ENCODE results near the gene GPN2. TPM values are rescaled to one million over a fixed set of nuclear protein-coding genes. Genes with fewer than 3 reads are reported as not detected.

Gene GPN2
- total and polyA plus RNA-seq, 8 donors: 9.4 to 14.2 (median 11.5) TPM

GRCh38 chr1:26829184-26829911 is 60.7 kb downstream of the GPN2 start:
- peaks cover 0 to 12% (median 5%) of the 10 kb centered on the region in 3 donors for H3K4me1 ChIP-seq
- H3K36me3 ChIP-seq: peaks cover 0 to 18% (median 0%) of the 10 kb centered on the region in 3 donors
- TF ChIP-seq CTCF (IDR thresholded peaks at IDR 0.05): no peak
- FAIRE-seq (no peak), DNase-seq (no peak), ATAC-seq (no peak)
- intact Hi-C loops (cut with DNase I): no loop called here
- H3K9me3 ChIP-seq: no peaks in the 10 kb centered on the region
- H3K27me3 ChIP-seq: no peaks in the 10 kb centered on the region
- 82 to 83% methylated on average over 6 of the region's 6 CpGs for WGBS, 2 donors
- H3K4me3 ChIP-seq: no peak overlapping the region
- no peak overlapping the region for H3K27ac ChIP-seq

GRCh38 chr1:26828411-26828991 is 61.6 kb downstream of the GPN2 start:
- no peaks in the 10 kb centered on the region for H3K9me3 ChIP-seq
- no peaks in the 10 kb centered on the region for H3K27me3 ChIP-seq
- WGBS, 2 donors: 57 to 62% methylated on average over 4 of the region's 4 CpGs
- FAIRE-seq (no peak), DNase-seq (no peak), ATAC-seq (peak in 1 of 4 donors; percentile 40)
- no peak overlapping the region for H3K27ac ChIP-seq
- no peak overlapping the region for H3K4me3 ChIP-seq
- peaks cover 0 to 12% (median 5%) of the 10 kb centered on the region in 3 donors for H3K4me1 ChIP-seq
- TF ChIP-seq CTCF (IDR thresholded peaks at IDR 0.05): no peak
- intact Hi-C loops (cut with DNase I): no loop called here
- H3K36me3 ChIP-seq: peaks cover 0 to 10% (median 0%) of the 10 kb centered on the region in 3 donors

GRCh38 chr1:26827663-26828062 is 62.4 kb downstream of the GPN2 start:
- Histone ChIP-seq H3K27ac (no peak overlapping the region), H3K4me1 (peaks cover 0 to 12% (median 5%) of the 10 kb centered on the region in 3 donors), H3K27me3 (no peaks in the 10 kb centered on the region), H3K4me3 (peak overlapping the region in 3 of 4 donors; percentile 39 to 70 (median 69)), H3K9me3 (no peaks in the 10 kb centered on the region), H3K36me3 (peaks cover 0 to 2% (median 0%) of the 10 kb centered on the region in 3 donors)
- DNase-seq: no peak
- WGBS, 2 donors: 28 to 35% methylated on average over 11 of the region's 11 CpGs
- ATAC-seq: peak in 1 of 4 donors; percentile 5
- TF ChIP-seq CTCF (IDR thresholded peaks at IDR 0.05): no peak
- intact Hi-C loops (cut with DNase I): no loop called here
- FAIRE-seq: no peak

GRCh38 chr1:26827106-26827604 is 62.9 kb downstream of the GPN2 start:
- Histone ChIP-seq H3K27me3 (no peaks in the 10 kb centered on the region), H3K36me3 (no peaks in the 10 kb centered on the region), H3K4me1 (peaks cover 0 to 12% (median 5%) of the 10 kb centered on the region in 3 donors), H3K9me3 (no peaks in the 10 kb centered on the region), H3K27ac (peak overlapping the region in 1 of 4 donors; percentile 22), H3K4me3 (peak overlapping the region; percentile 39 to 70 (median 58))
- intact Hi-C loops (cut with DNase I): no loop called here
- FAIRE-seq (no peak), DNase-seq (peak in 1 of 6 donors; percentile 77), ATAC-seq (no peak)
- TF ChIP-seq CTCF (IDR thresholded peaks at IDR 0.05): no peak
- WGBS, 2 donors: 1 to 4% methylated on average over 12 to 17 of the region's 17 CpGs
